CD4-positive, alpha-beta memory T cell (primary cell): ENCODE data around the gene AHNAK. TPM values are rescaled to one million over a fixed set of nuclear protein-coding genes. Genes with fewer than 3 reads are reported as not detected.
"Not testable (repeated sequence)": the region's sequence is repeated elsewhere in the genome, so short reads cannot be mapped to it uniquely, and the experiment has no call there.

Experiments
- CTCF ChIA-PET: fragments of 350-600 bp; sonication (Branson Sonifier 250); formaldehyde crosslinking; loops from one replicate; lab custom pipeline; 2021; ENCODE audit warnings: inconsistent platforms; ENCODE audit not compliant: partially characterized antibody; lab: Charles Lee
- POLR2A ChIA-PET: fragments of 350-600 bp; sonication (Branson Sonifier 250); formaldehyde crosslinking; loops from one replicate; lab custom pipeline; 2021; ENCODE audit not compliant: partially characterized antibody; lab: Charles Lee
- DNase-seq, 5 donors: peaks; one replicate each; pipeline versions ENCODE4 v3.0.0 to v3.0.0-alpha.2; 2020 to 2022; ENCODE audit warnings: mixed read lengths in 1 of 5
- H3K27ac ChIP-seq: one replicate; pipeline ENCODE4 v1.7.0; 2013; ENCODE audit warnings: low read depth, low read length
- H3K27me3 ChIP-seq: 2 replicates; pipeline ENCODE4 v1.7.0; 2013; ENCODE audit warnings: mild to moderate bottlenecking, low read length, moderate library complexity; ENCODE audit not compliant: insufficient read depth
- H3K36me3 ChIP-seq: 2 replicates; pipeline ENCODE4 v1.7.0; 2013; ENCODE audit warnings: mild to moderate bottlenecking, low read length, moderate library complexity; ENCODE audit not compliant: insufficient read depth
- H3K4me1 ChIP-seq: 2 replicates; pipeline ENCODE4 v1.7.0; 2013; ENCODE audit warnings: mild to moderate bottlenecking, low read length, moderate library complexity; ENCODE audit not compliant: insufficient read depth
- H3K4me3 ChIP-seq, 2 donors: one replicate each; pipeline ENCODE4 v1.7.0; 2013; ENCODE audit warnings: low read length in 2 of 2, mild to moderate bottlenecking in 1 of 2
- H3K9me3 ChIP-seq, 2 donors: one replicate each; pipeline ENCODE4 v1.7.0; 2013; ENCODE audit warnings: low read length in 2 of 2, control low read depth in 1 of 2; ENCODE audit not compliant: control insufficient read depth in 1 of 2
- H3K27ac Mint-ChIP-seq, 7 donors: one replicate each; pipeline ENCODE4 v1.8.0; 2020 to 2021; ENCODE audit warnings: mixed read lengths in 7 of 7, mild to moderate bottlenecking in 6 of 7, inconsistent platforms in 3 of 7, moderate library complexity in 3 of 7
- H3K27me3 Mint-ChIP-seq, 2 donors: one replicate each; pipeline ENCODE4 v1.8.0; 2020 to 2021; ENCODE audit warnings: mixed read lengths in 2 of 2
- H3K36me3 Mint-ChIP-seq, 2 donors: one replicate each; pipeline ENCODE4 v1.8.0; 2020 to 2021; ENCODE audit warnings: mixed read lengths in 2 of 2, inconsistent platforms in 1 of 2, mild to moderate bottlenecking in 1 of 2
- H3K4me1 Mint-ChIP-seq, 4 donors: one replicate each; pipeline ENCODE4 v1.8.0; 2020 to 2021; ENCODE audit warnings: mixed read lengths in 4 of 4, mild to moderate bottlenecking in 1 of 4
- H3K4me3 Mint-ChIP-seq, 8 donors: one replicate each; pipeline ENCODE4 v1.8.0; 2020 to 2021; ENCODE audit warnings: mixed read lengths in 8 of 8, mild to moderate bottlenecking in 7 of 8, moderate library complexity in 6 of 8, inconsistent platforms in 3 of 8
- H3K9me3 Mint-ChIP-seq, 8 donors: one replicate each; pipeline ENCODE4 v1.8.0; 2020 to 2021; ENCODE audit warnings: mixed read lengths in 8 of 8, mild to moderate bottlenecking in 5 of 8, inconsistent platforms in 3 of 8, moderate library complexity in 1 of 8
- intact Hi-C: fragments of 100-400 bp; cut with micrococcal nuclease; formaldehyde crosslinking; loops from one replicate; pipeline ENCODE4 v1.15.1; 2023
- polyA plus RNA-seq, 2 donors: library from polyadenylated mRNA; unstranded; fragments of 300-500 nt; fragmentation: Illumina TruSeq; gene quantifications; one replicate each; pipeline ENCODE4 v1.2.3, GENCODE V29; 2021
- total RNA-seq, 2 experiments: library from RNA; stranded (reverse); gene quantifications; one replicate each; pipeline ENCODE4 v1.2.3, GENCODE V29; 2021

AHNAK gene
- total and polyA plus RNA-seq, 4 experiments from 2014 or later: 23.5 to 573 (median 372) TPM

DNA sequence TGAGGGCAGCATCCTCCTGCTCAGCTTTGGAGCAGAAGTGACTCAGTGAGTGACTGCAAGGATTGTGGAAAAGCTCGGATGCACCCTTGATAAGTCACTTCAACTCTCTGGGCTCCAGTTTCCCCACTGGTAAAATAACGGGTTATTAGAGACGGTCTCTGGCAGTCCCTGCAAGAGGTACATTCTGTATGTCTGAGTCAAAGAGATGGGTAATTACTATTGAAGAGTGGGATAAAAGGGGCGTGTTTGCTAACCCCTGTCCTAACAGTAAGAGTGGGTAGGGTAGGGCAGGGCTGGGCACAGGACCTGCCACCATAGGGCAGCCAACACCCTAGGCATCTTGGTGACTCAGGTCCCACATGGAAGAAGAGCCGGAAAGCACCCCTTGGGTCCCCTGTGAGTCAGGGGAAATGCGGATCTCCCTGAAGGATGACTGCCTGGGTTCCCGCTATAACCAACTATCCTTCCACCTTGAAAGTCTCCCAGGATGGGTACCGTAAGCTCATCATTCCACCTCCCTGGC is 7.3 kb upstream of the AHNAK start:
- intact Hi-C loops: loop anchor here (1.0 to 10.0 kb wide), 2 partner anchors 37 to 301 kb away; partner anchors contain the start of gene TUT1
- Histone ChIP-seq H3K4me3 (peak overlapping the region in 1 of 2 donors; percentile 34), H3K9me3 (no peaks in the 10 kb centered on the region), H3K27me3 (no peaks in the 10 kb centered on the region), H3K4me1 (peaks cover 96% of the 10 kb centered on the region), H3K27ac (peak overlapping the region; percentile 95), H3K36me3 (no peaks in the 10 kb centered on the region)
- Mint-ChIP-seq H3K36me3 (peaks cover 0 to 5% of the 10 kb centered on the region in 2 donors), H3K4me1 (peaks cover 70 to 97% (median 82%) of the 10 kb centered on the region in 4 donors), H3K4me3 (peak overlapping the region in 7 of 8 donors; percentile 67 to 91 (median 90)), H3K27me3 (peaks cover 0 to 2% of the 10 kb centered on the region in 2 donors), H3K9me3 (peaks cover 0 to 4% (median 0%) of the 10 kb centered on the region in 8 donors), H3K27ac (peak overlapping the region; percentile 98 to 100 (median 100))
- ChIA-PET POLR2A (interaction anchor here (0.7 to 12.5 kb wide), 14 partner anchors 13 to 301 kb away, joined by 3 to 751 read pairs (median 12); partner anchors contain the start of genes AHNAK, EEF1G, HNRNPUL2 and INTS5), CTCF (interaction anchor here (1.3 to 14.9 kb wide), 5 partner anchors 12 to 131 kb away, joined by 3 to 450 read pairs (median 7); partner anchors contain the start of gene SCGB1A1)
- peak in 1 of 5 donors; percentile 72 for DNase-seq

DNA sequence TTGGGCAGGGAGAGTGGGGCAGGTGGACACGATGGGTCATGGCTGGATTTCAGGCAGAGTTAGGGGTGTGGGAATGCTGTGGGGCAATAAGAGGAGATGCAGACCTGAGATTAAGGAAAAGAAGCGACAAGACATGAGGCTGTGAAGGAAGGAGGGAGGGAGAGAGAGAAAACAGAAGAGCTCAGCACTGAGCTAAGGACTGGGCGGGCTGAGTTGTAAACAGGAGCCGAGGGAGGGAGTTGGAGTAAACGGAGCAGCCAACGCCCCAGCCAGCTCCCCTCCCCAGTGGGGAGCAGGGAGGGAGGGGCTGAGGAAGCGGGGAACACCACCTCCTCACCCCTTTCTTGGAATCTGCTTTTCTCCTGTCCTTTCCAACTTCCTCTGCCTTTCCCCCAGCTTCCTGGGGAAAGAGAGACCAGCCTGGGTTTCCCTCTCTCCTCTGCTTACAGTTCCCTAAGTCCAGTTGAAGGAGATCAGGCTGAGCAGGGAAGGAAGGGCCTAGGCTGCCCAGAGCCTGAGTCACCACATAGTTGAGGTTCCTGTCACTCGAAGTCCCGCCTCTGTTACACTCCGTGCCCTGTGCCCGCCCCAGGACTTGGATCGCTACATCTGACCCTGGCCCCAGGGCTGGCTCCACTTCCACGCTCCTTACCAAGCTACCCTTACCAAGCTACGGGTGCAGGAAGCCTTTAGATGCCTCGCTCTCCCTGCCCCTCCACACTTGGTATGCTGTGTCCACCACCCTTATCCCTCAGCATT is 6.7 kb upstream of the AHNAK start:
- Mint-ChIP-seq H3K27ac (peak overlapping the region; percentile 98 to 100 (median 100)), H3K4me3 (peak overlapping the region; percentile 63 to 91 (median 90)), H3K27me3 (peaks cover 0 to 2% of the 10 kb centered on the region in 2 donors), H3K9me3 (peaks cover 0 to 4% (median 0%) of the 10 kb centered on the region in 8 donors), H3K4me1 (peaks cover 71 to 97% (median 84%) of the 10 kb centered on the region in 4 donors), H3K36me3 (peaks cover 0 to 5% of the 10 kb centered on the region in 2 donors)
- Histone ChIP-seq H3K4me3 (peak overlapping the region in 1 of 2 donors; percentile 34), H3K36me3 (no peaks in the 10 kb centered on the region), H3K27me3 (no peaks in the 10 kb centered on the region), H3K4me1 (peaks cover 91% of the 10 kb centered on the region), H3K27ac (peak overlapping the region; percentile 95), H3K9me3 (no peaks in the 10 kb centered on the region)
- POLR2A ChIA-PET: interaction anchor here (0.5 to 12.5 kb wide), 24 partner anchors 13 to 328 kb away, joined by 3 to 751 read pairs (median 5); partner anchors contain the start of genes AHNAK, BSCL2, EEF1G and GNG3
- DNase-seq: peak; percentile 73 to 86 (median 82)
- CTCF ChIA-PET: interaction anchor here (0.9 to 14.9 kb wide), 9 partner anchors 7 to 158 kb away, joined by 3 to 450 read pairs (median 6); partner anchors contain the start of gene SCGB1A1
- intact Hi-C loops: loop anchor here (1.0 to 10.0 kb wide), 2 partner anchors 38 to 302 kb away; partner anchors contain the start of gene TUT1

DNA sequence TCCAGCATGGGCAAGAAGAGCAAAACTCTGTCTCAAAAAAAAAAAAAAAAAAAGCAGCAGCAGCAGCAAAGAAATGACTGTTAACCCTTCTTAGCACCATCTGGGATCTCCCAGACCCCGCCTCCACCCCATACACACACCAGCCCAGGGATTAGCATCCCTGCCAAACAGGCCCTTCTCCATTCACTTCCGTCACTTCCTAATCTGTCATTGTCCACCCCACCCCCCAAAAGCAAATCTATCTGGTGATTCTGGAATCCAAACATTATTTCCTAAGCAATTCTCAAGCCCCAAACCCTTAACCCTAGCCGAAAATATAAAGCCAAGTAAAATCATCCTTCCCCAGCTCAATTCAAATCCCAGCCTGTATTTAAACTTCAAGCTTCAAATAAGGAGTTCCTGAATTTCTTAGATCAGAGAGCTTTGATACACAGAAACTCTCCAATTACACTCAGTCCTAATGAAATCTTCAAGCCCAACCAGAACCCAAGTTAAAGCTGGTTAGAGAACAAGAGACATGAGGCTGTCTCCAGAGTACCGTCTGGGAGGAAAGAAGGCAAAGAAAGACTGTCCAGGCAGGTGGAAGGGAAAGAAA is 6.0 kb upstream of the AHNAK start:
- Histone ChIP-seq H3K36me3 (no peaks in the 10 kb centered on the region), H3K27me3 (no peaks in the 10 kb centered on the region), H3K4me3 (peak overlapping the region in 1 of 2 donors; percentile 34), H3K27ac (peak overlapping the region; percentile 95), H3K4me1 (peaks cover 91% of the 10 kb centered on the region), H3K9me3 (no peaks in the 10 kb centered on the region)
- ChIA-PET POLR2A (interaction anchor here (0.8 to 12.5 kb wide), 30 partner anchors 7 to 329 kb away, joined by 3 to 751 read pairs (median 5); partner anchors contain the start of genes AHNAK, BSCL2, C11orf98 and CSKMT), CTCF (interaction anchor here (0.9 to 14.9 kb wide), 12 partner anchors 8 to 309 kb away, joined by 3 to 450 read pairs (median 5); partner anchors contain the start of genes MTA2, SCGB1A1 and TUT1)
- Mint-ChIP-seq H3K4me3 (peak overlapping the region; percentile 82 to 91 (median 90)), H3K36me3 (peaks cover 0 to 8% of the 10 kb centered on the region in 2 donors), H3K27me3 (peaks cover 0 to 2% of the 10 kb centered on the region in 2 donors), H3K4me1 (peaks cover 74 to 97% (median 85%) of the 10 kb centered on the region in 4 donors), H3K9me3 (peaks cover 0 to 4% (median 0%) of the 10 kb centered on the region in 8 donors), H3K27ac (peak overlapping the region; percentile 98 to 100 (median 100))
- intact Hi-C loops: loop anchor here (1.0 to 10.0 kb wide), 2 partner anchors 39 to 302 kb away; partner anchors contain the start of gene TUT1
- DNase-seq: peak in 1 of 5 donors; percentile 40

DNA sequence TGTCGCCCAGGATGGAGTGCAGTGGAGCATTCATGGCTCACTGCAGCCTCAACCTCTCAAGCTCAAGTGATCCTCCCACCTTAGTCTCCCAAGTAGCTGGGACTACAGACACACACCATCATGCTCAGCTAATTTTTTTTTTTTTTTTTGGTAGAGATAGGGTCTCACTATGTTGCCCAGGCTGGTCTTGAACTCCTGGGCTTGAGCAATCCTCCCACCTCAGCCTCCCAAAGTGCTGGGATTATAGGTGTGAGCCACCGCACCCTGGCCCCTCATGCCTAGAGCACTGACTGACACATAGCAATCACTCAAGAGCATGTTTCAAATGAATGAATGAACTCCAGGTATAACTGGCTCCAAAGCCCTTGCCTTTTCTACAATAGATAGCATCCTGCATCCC is 3.9 kb upstream of the AHNAK start:
- H3K4me3 Mint-ChIP-seq: peak overlapping the region in 7 of 8 donors; percentile 25 to 91 (median 89)
- not testable (repeated sequence) for H3K9me3 Mint-ChIP-seq, H3K4me3 ChIP-seq, H3K27me3 ChIP-seq, H3K9me3 ChIP-seq, H3K27me3 Mint-ChIP-seq, H3K36me3 ChIP-seq
- peaks cover 0 to 17% of the 10 kb centered on the region in 2 donors for H3K36me3 Mint-ChIP-seq
- POLR2A ChIA-PET: interaction anchor here (0.6 to 12.5 kb wide), 10 partner anchors 9 to 290 kb away, joined by 3 to 751 read pairs (median 13); partner anchors contain the start of genes AHNAK, C11orf98, CSKMT and HNRNPUL2
- Histone ChIP-seq H3K4me1 (peaks cover 78% of the 10 kb centered on the region), H3K27ac (peak overlapping the region; percentile 95)
- CTCF ChIA-PET: interaction anchor here (0.7 to 12.5 kb wide), 5 partner anchors 10 to 128 kb away, joined by 3 to 450 read pairs (median 7); no protein-coding TSS in a partner anchor
- intact Hi-C loops: loop anchor here (10.0 kb wide), 1 partner anchor 304 kb away; no protein-coding TSS in a partner anchor
- peak overlapping the region; percentile 98 to 100 (median 100) for H3K27ac Mint-ChIP-seq
- DNase-seq: peak in 1 of 5 donors; percentile 24
- H3K4me1 Mint-ChIP-seq: peaks cover 58 to 85% (median 70%) of the 10 kb centered on the region in 4 donors

DNA sequence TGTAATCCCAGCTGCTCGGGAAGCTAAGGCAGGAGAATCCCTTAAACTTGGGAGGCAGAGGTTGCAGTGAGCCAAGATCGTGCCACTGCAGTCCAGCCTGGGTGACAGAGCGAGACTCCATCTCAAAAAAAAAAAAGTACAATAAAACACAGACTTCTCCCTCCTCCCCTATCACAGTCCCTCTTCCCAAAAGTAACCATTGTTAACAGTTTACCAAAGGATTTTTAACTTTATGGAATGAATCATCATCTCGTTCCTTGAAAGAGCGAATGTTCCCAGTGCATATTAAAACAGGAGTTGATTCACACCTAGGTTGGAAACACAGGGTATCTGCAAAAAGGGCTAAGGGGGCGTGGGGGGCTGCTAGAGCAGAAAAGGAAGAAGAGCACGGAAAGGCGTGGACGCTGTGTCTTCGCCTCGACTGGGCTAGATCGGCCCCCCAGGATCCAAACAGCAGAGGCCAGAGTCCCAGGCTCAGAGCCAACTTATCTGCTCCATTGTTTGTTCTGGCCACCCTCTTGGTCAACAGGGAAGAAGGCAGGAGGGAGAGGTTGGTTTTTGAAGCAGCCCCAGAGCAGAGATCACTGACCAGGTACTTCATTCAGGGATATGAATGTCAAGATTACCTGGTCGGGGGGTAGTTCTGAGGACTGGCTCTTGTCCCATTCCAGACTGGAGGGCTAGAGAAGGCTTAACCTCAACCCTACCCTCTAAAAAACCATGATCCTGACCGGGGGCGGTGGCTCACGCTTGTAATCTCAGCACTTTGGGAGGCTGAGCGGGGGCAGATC is 2.1 kb upstream of the AHNAK start:
- Histone ChIP-seq H3K9me3 (no peaks in the 10 kb centered on the region), H3K27ac (peak overlapping the region; percentile 4), H3K36me3 (no peaks in the 10 kb centered on the region), H3K4me3 (no peak overlapping the region), H3K4me1 (peaks cover 70% of the 10 kb centered on the region), H3K27me3 (no peaks in the 10 kb centered on the region)
- intact Hi-C loops: no loop called here
- ChIA-PET POLR2A (interaction anchor here (0.8 to 16.0 kb wide), 3 partner anchors 7 to 44 kb away, joined by 3 to 751 read pairs (median 109); partner anchors contain the start of gene TUT1), CTCF (interaction anchor here (1.0 to 4.1 kb wide), 3 partner anchors 9 to 124 kb away, joined by 4 to 31 read pairs (median 20); no protein-coding TSS in a partner anchor)
- peaks cover 0 to 4% (median 0%) of the 10 kb centered on the region in 8 donors for H3K9me3 Mint-ChIP-seq
- DNase-seq: peak in 1 of 5 donors; percentile 9
- peak overlapping the region in 5 of 8 donors; percentile 17 to 99 (median 53) for H3K4me3 Mint-ChIP-seq
- peaks cover 0 to 2% of the 10 kb centered on the region in 2 donors for H3K27me3 Mint-ChIP-seq
- H3K36me3 Mint-ChIP-seq: peaks cover 0 to 29% of the 10 kb centered on the region in 2 donors
- H3K27ac Mint-ChIP-seq: peak overlapping the region in 6 of 7 donors; percentile 83 to 100 (median 100)
- H3K4me1 Mint-ChIP-seq: peaks cover 47 to 85% (median 59%) of the 10 kb centered on the region in 4 donors
